NCI-H510A treated with DMSO at 0.1 percent for 48 hours (cell line): ENCODE data around the gene KCNJ9.
"Not testable (repeated sequence)": the region's sequence is repeated elsewhere in the genome, so short reads cannot be mapped to it uniquely, and the experiment has no call there.

Experiments used
- DNase-seq: peaks from one replicate; lab custom pipeline; 2025; lab: John Stamatoyannopoulos, UW

KCNJ9 gene

GRCh38 chr1:160103658-160104408 is 22.5 kb downstream of the KCNJ9 start:
- DNase-seq, result no peak

GRCh38 chr1:160104486-160104885 is 23.1 kb downstream of the KCNJ9 start:
- DNase-seq, result no peak

DNA sequence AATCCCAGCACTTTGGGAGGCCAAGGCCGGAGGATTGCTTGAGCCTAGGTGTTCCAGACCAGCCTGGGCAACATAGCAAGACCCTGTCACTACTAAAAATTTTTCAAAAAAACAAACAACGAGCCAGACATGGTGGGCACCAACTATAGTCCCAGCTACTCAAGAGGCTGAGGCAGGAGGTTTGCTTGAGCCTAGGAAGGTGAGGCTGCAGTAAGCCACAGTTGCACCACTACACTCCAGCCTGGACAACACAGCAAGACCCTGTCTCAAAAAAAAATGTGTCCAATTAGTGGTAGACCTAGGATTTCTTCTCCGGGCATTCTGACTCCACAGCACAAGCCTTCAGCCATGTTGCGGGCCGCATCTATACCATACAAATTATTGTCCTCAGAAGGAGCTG is 23.8 kb downstream of the KCNJ9 start:
- DNase-seq, result no peak

GRCh38 chr1:160107512-160107911 is 26.2 kb downstream of the KCNJ9 start:
- no peak for DNase-seq

DNA sequence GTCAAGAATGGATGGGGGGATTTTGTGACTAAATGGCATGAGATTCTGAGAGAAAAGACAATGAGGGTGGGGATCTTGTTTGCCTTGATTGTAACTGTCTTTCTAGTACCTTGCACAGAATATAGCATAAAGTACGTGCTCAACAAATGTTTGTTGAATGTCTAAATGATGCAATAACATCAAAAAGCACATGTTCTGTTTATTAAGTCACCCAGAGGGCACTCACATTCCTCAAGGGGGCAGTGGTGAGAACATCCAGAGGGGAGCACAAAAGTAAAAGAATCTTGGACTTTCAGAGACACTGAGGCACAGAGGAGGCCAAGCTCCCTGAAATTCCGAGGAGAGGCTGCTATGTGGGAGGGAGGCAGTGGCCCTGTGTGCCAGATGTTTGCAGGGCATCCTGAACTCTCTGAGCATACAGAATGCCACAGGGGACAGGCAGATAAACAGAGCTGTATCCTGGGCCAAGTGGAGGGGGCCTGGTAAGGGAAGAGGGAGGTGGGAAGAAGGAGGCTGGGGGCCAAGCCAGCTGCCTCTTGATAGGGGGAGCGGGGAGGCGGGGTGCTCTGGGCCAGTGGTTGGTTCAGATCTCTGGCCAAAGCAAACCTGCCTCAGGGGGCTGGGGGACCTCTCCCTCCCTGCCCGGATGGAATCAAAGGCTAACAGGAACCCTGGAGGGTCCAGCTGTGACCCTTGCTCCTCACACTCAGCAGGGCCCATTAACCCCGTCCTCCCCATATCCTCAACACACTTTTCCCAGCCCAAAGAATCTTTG is 27.7 kb downstream of the KCNJ9 start:
- no peak for DNase-seq

GRCh38 chr1:160109686-160110085 is 28.3 kb downstream of the KCNJ9 start:
- DNase-seq, result no peak

- not testable (repeated sequence) for DNase-seq
These were observed 30.1 kb downstream of the KCNJ9 start for GRCh38 chr1:160111462-160111861.

DNA sequence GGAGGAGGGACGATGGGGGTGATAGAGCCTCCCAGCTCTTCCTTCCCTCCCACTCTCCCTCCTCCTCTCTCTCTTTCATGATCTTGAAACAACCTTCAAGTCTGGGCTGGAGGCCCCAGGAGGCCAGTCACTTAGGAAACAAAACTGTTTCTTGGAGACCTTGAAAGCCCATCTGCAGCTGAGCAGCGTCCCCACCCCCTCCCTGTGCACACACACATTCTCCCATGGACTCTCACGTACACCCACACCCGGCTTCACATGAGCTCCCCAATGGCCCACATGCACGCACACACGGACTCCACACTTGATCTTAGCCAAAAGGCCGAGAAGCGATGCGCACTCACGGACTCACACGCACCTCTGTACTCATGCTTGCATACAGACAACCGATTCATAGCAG is 31.0 kb downstream of the KCNJ9 start:
- no peak for DNase-seq

GRCh38 chr1:160113407-160113806 is 32.1 kb downstream of the KCNJ9 start:
- DNase-seq, result no peak

- no peak for DNase-seq
These were observed 32.7 kb downstream of the KCNJ9 start for GRCh38 chr1:160114085-160114484.

DNA sequence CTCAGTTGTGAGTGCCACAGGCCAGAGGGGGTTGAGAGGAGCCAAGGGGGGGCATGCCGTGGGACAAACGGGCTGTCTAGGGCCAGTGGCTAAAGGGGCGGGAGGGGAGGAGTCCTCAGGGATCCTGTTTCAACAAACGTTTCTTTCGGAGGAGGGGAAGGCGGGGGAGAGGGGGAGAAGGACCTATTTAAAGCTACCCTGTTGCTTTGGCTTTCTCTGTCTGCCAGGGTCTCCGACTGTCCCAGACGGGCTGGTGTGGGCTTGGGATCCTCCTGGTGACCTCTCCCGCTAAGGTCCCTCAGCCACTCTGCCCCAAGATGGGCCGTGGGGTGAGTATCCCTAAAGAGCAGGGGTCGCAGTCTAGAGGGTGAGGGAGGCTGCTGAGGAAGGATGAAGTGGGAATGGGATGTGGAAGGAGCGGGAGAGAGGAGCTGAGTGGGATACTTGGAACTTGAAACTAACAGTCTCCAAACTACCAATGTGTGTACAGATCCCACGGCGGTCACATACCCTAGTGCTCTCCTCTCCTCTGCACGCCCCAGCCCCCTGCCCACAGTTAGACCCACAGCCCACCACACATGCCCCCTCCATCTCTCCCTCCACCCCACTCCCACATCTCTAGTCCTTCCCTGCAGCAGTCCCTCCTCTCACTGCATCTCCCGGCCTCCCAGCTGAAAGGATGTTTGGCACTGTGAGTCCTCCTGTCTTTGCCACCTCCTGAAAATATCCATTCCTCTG is 34.4 kb downstream of the KCNJ9 start, which contains the start of gene ATP1A2:
TSS of gene ATP1A2 (plus strand) at position 215 of the 738 bp plus-strand sequence. CDS start at position 318, 103 bp downstream.
- DNase-seq, result no peak

- DNase-seq, result no peak
These were observed 35.2 kb downstream of the KCNJ9 start for GRCh38 chr1:160116283-160117147.

DNA sequence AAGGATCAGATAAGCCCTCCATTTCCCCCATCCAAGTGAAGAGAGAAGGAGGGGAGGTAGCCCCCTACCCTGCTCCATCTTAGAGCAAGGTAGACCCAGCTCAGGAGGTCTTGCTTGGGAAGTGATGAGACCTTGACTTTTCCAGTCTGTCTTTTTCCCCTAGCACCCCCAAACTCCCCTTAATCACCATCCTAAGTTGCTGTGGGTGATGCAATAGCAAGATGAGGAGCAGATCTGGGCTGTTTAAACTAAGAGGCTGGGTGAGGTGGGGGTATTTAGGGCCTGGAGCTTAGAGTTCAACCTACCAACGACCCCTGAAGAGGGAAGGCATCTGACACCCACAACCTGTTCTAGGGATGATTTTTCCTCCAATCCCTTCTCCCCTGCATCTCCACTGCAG is 36.0 kb downstream of the KCNJ9 start:
- no peak for DNase-seq

DNA sequence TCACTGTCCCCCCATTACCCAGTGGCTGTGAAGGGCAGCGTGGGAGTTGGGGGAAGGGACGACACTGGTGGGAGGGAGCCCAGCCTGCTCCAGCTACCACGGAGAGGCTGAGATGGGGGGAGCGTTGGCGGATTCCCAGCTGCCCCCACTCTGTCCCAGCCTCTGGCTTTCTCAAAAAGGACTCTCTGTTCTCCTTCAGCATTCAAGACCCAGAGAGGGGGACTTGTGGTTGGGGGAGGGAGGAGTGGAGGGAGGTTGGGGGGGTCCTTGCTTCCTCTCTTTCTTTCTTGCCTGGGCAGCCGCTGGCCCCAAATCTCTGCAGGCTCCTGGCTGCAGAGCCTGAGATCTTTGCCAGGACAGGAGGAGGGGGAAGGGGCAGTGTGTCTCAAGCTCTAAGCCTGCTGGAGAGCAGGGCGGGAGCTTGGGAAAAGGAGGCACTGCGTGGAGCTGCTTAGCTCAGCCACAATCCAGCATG is 36.4 kb downstream of the KCNJ9 start:
- DNase-seq, result no peak

DNA sequence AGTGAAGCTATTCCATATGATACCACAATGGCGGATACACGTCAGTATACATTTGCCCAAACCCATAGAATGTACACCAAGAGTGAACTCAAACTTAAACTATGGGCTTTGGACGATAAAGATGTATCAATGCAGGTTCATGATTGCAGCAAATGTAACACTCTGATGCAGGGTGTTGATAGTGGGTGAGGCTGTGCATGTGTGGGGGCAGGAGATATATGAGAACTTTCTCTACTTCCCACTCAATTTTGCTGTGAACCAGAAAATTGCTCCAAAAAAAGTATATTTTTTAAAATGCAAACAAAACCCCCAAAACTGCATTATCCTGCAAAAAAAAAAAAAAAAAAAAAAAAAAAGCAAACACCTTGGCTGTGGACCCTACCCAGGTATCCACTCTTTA is 37.6 kb downstream of the KCNJ9 start:
- no peak for DNase-seq

DNA sequence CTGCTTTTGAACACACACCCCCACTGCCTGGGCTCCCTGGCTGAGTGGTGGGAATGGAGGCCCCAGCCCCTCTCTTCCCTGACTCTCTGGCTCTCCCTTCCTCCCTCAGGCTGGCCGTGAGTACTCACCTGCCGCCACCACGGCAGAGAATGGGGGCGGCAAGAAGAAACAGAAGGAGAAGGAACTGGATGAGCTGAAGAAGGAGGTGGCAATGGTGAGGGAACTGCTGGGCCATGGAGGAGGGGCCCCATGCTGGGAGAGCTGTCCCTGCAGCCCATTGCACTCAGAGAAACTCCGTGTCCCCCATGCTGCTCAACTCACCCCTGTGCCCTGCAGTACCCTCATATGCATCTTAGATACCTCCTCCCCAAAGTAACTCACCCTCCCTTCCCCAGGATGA is 39.5 kb downstream of the KCNJ9 start:
- DNase-seq, result no peak

DNA sequence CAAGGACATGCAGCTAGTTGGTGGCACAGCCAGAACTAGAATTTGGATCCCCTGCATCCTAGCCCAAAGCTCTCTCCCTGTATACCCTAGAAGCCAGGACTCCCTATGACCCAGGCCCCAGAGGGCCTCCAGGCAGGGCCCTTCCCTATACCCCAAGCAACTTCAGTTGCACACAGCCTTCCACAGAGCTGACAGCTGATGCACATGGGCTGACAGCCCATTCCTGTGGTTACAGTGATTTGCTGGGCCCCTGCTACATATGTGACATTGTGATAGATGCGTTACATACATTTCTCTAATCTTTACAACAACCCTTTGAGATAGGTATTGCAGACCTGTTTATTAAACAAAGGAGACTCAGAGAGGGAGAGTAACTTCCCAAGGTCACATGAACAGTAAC is 40.0 kb downstream of the KCNJ9 start:
- DNase-seq, result no peak

- no peak for DNase-seq
These were observed 41.7 kb downstream of the KCNJ9 start for GRCh38 chr1:160122978-160123495.

DNA sequence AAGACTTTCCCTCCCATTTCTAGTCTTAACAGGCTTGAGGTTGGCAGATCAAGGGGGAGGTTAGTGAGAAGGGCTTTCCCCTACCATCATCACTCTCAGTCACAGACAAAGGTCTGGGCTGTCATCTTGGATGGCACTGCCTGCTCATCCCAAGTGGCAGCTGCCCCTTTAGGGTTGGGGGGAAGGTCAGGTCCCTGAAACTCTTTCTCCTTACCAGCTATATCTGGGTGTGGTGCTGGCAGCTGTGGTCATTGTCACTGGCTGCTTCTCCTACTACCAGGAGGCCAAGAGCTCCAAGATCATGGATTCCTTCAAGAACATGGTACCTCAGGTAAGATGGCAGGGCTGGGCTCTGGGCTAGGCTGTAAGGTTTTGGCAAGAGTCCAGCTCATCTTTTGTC is 42.4 kb downstream of the KCNJ9 start:
- DNase-seq, result no peak

DNA sequence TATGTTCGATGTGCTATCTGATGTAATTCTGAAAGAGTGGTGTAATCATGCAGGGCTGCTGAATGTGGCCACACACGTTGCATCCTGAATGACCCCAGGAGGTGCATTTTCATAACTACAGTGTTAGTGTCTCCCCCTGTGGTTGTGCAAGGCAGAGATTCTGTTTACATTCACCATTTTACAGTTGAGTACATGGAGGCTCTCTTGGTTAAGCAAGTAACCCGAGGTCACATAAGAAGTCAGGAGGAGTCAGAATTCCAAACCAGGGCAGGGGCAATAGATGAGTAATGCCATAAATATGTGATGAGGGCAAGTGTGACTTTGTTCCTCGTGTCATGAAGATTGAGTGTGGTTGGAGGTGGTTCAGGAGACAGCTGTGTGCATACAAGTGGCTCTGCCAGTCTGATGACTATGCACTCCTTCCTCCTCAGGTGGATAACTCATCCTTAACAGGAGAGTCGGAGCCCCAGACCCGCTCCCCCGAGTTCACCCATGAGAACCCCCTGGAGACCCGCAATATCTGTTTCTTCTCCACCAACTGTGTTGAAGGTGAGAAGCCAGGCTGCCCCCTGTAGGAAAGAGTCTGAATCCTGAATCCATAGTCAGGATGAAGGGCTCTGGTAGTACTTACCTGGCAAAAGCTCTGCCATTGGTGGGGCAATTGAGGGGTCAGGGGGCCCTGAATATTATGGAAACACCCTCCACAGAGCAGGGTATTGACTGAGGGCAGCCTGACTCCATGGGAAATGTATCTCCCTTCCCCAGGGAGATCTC is 43.6 kb downstream of the KCNJ9 start:
- DNase-seq, result no peak

DNA sequence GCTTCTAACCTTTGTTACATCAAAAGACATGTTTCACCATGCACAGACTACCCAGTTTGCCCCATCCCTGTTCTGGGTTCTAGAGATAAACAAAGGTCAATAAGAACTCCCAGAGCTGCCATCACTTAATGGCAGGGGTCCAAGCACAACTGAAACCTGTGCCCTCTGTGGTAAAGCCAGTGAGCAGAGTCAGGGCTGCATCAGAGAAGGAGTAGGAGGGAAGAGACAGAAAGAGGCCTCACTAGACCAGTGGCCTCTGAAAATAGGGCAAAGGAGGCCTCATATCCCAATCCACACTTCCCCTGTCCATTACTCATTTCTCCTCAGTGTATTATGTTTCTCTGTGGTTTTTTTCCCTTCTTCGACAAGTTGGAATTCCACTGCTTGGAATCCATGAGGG is 44.4 kb downstream of the KCNJ9 start:
- DNase-seq, result no peak
